HepG2 (cell line): ENCODE measurements around the gene TNP2. TPM values are rescaled to one million over a fixed set of nuclear protein-coding genes. Genes with fewer than 3 reads are reported as not detected.
A peak's percentile ranks its signal among the peaks of the same experiment; 100 is the strongest.

Experiments used
- BORCS8-MEF2B ChIP-seq: sonication (generic); formaldehyde crosslinking; IDR thresholded peaks from 2 replicates; pipeline ENCODE4 v1.8.0; 2022; ENCODE audit warnings: mild to moderate bottlenecking, missing genetic modification reagents
- BRD4 ChIP-seq: sonication (generic); formaldehyde crosslinking; IDR thresholded peaks from 2 replicates; pipeline ENCODE4 v1.4.0; 2020; ENCODE audit warnings: missing genetic modification reagents
- GMEB2 ChIP-seq: IDR thresholded peaks from 2 replicates; pipeline ENCODE4 v1.6.1; 2016; ENCODE audit warnings: missing biosample characterization, missing genetic modification reagents, low read depth
- LCORL ChIP-seq, 2 experiments: fragments of 450-650 bp in 1 of 2; sonication (generic) in 1 of 2; formaldehyde crosslinking in 1 of 2; IDR thresholded peaks; 2 replicates each; pipeline versions ENCODE4 v1.5.0 to v1.6.1; 2017 to 2020; ENCODE audit warnings: antibody characterized with exemption in 1 of 2, missing genetic modification reagents in 1 of 2
- MEIS2 ChIP-seq: sonication (generic); formaldehyde crosslinking; IDR thresholded peaks from 2 replicates; pipeline ENCODE4 v1.9.0; 2021; ENCODE audit warnings: mild to moderate bottlenecking, missing genetic modification reagents
- MXI1 ChIP-seq: IDR thresholded peaks from 3 replicates; pipeline ENCODE4 v1.6.1; 2012; ENCODE audit warnings: low read depth, low read length, inconsistent platforms, borderline replicate concordance
- SATB2 ChIP-seq: sonication (generic); formaldehyde crosslinking; IDR thresholded peaks from 2 replicates; pipeline ENCODE4 v1.5.0; 2020; ENCODE audit warnings: missing genetic modification reagents
- SMC3 ChIP-seq: IDR thresholded peaks from 2 replicates; pipeline ENCODE4 v1.6.1; 2011; ENCODE audit warnings: low read length, improper control_type of control experiment
- TERF1 ChIP-seq: sonication (generic); formaldehyde crosslinking; IDR thresholded peaks from 2 replicates; pipeline ENCODE4 v1.8.0; 2022; ENCODE audit warnings: mild to moderate bottlenecking, missing genetic modification reagents, moderate library complexity
- TSC22D2 ChIP-seq: sonication (generic); formaldehyde crosslinking; IDR thresholded peaks from 2 replicates; pipeline ENCODE4 v1.5.1; 2020; ENCODE audit warnings: missing genetic modification reagents, mild to moderate bottlenecking, borderline replicate concordance
- ZBTB40 ChIP-seq, 2 experiments: fragments of 450-650 bp in 1 of 2; sonication (generic) in 1 of 2; formaldehyde crosslinking in 1 of 2; IDR thresholded peaks; 2 replicates each; pipeline versions ENCODE4 v1.6.1 to v1.8.0; 2016 to 2022; ENCODE audit warnings: antibody characterized with exemption in 1 of 2, mild to moderate bottlenecking in 1 of 2, missing genetic modification reagents in 1 of 2
- ZNF432 ChIP-seq: sonication (generic); formaldehyde crosslinking; IDR thresholded peaks from 2 replicates; pipeline ENCODE4 v1.5.0; 2020; ENCODE audit warnings: missing genetic modification reagents, mild to moderate bottlenecking, borderline replicate concordance
- ZNF441 ChIP-seq: sonication (generic); formaldehyde crosslinking; IDR thresholded peaks from 2 replicates; pipeline ENCODE4 v1.7.0; 2021; ENCODE audit warnings: missing genetic modification reagents, borderline replicate concordance
- ZNF784 ChIP-seq: sonication (generic); formaldehyde crosslinking; IDR thresholded peaks from 2 replicates; pipeline ENCODE4 v1.5.1; 2020; ENCODE audit warnings: missing genetic modification reagents, mild to moderate bottlenecking, borderline replicate concordance
- polyA plus RNA-seq, 8 experiments: library from polyadenylated mRNA; depleted of rRNA in 3 of 8; stranded (reverse) in 7 of 8; unstranded in 1 of 8; fragments of >200 nt; fragmentation: Illumina TruSeq in 4 of 8; extraction: Trizol in 4 of 8; gene quantifications; 2 replicates each; pipeline versions ENCODE4 v1.2.1 to v1.2.3, GENCODE V29; 2011 to 2016; ENCODE audit warnings: low read depth in 4 of 8, missing spikeins in 1 of 8, mixed read lengths in 1 of 8; ENCODE audit not compliant: insufficient read depth in 1 of 8
- total RNA-seq, 5 experiments: library from RNA; depleted of rRNA; stranded (reverse); fragments of >200 nt; fragmentation: Illumina TruSeq; extraction: Trizol; gene quantifications; 2 replicates each; pipeline ENCODE4 v1.2.3, GENCODE V29; 2016; ENCODE audit warnings: low read depth in 1 of 5

TNP2 gene
- total and polyA plus RNA-seq, 2 of the 13 experiments (the other 11 are each of a cell fraction or from before 2014, with no cell fraction given), result not detected

GRCh38 chr16:11258553-11259492, 10.3 kb downstream of the TNP2 start (continued):
- TF ChIP-seq GMEB2 (CRISPR knock-in tag) (no peak), TSC22D2 (CRISPR knock-in tag) (0 out of 2 replicates have a peak, but pooled peaks have one; percentile 39), MXI1 (peak; percentile 91; the same call in 2 of the 3 replicates), SATB2 (CRISPR knock-in tag) (no peak), ZNF784 (CRISPR knock-in tag) (0 out of 2 replicates have a peak, but pooled peaks have one; percentile 47), TERF1 (CRISPR knock-in tag) (no peak), BRD4 (CRISPR knock-in tag) (peak; percentile 24; the same call in 1 of the 2 replicates), ZNF441 (0 out of 2 replicates have a peak, but pooled peaks have one; percentile 17), ZBTB40 (IDR thresholded peaks at IDR 0.05) (no peak), ZBTB40 (CRISPR knock-in tag; IDR thresholded peaks at IDR 0.05) (no peak), BORCS8-MEF2B (0 out of 2 replicates have a peak, but pooled peaks have one; percentile 59), LCORL (IDR thresholded peaks at IDR 0.05) (no peak), LCORL (CRISPR knock-in tag; IDR thresholded peaks at IDR 0.05) (peak; percentile 90), SMC3 (no peak; the same call in 1 of the 2 replicates), MEIS2 (CRISPR knock-in tag) (0 out of 2 replicates have a peak, but pooled peaks have one; percentile 32), ZNF432 (CRISPR knock-in tag) (no peak)
